ENCODE measurements around the gene MTNR1B.

Gene MTNR1B

DNA sequence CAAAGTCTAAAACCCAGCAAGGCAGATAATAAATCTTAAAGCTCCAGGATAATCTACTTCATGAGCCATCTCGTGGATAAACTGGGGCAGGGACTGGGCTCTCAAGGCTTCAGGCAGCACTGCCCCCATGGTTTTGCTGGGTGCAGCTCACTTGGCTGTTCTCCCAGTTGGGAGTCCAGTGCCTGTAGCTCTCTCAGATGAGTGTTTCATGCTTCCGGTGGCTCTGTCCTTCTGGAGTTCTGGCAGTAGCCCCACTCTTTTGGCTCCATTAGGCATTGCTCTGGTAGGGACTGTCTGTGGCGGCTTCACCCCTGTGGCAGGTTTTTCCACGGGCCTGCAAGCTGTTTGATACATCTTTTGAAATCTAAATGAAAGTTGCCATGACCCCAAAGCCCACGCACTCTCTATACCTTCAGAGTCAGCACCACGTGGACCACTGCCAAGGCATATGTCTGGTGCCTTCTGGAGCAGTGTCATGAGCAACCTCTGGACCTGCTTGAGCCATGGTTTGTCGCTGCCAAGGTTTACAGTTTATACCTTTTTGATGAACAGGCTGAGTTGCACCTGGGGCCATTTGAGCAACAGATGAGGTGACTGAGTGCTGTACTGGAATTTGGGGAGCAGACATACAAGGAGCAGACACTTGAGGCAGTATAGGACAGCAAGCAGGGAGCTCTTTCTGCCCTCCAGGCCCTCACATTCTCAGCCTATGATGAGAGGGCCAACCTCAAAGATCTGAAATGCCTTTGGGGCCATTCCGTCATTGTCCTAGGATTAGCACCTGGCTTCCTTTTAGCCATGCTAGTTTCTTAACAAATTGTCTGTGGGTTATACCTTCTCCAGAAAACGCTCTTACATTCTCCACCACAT lies 48.6 kb downstream of the MTNR1B start:
- no peak overlapping the region for H3K27ac ChIP-seq
- TF ChIP-seq, protein P1, sequence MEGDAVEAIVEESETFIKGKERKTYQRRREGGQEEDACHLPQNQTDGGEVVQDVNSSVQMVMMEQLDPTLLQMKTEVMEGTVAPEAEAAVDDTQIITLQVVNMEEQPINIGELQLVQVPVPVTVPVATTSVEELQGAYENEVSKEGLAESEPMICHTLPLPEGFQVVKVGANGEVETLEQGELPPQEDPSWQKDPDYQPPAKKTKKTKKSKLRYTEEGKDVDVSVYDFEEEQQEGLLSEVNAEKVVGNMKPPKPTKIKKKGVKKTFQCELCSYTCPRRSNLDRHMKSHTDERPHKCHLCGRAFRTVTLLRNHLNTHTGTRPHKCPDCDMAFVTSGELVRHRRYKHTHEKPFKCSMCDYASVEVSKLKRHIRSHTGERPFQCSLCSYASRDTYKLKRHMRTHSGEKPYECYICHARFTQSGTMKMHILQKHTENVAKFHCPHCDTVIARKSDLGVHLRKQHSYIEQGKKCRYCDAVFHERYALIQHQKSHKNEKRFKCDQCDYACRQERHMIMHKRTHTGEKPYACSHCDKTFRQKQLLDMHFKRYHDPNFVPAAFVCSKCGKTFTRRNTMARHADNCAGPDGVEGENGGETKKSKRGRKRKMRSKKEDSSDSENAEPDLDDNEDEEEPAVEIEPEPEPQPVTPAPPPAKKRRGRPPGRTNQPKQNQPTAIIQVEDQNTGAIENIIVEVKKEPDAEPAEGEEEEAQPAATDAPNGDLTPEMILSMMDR (conservative IDR thresholded peaks at IDR 0.05), result peak; percentile 5; the same call in 1 of the 2 replicates
- TF ChIP-seq ZFX (IDR thresholded peaks at IDR 0.05), result no peak

DNA sequence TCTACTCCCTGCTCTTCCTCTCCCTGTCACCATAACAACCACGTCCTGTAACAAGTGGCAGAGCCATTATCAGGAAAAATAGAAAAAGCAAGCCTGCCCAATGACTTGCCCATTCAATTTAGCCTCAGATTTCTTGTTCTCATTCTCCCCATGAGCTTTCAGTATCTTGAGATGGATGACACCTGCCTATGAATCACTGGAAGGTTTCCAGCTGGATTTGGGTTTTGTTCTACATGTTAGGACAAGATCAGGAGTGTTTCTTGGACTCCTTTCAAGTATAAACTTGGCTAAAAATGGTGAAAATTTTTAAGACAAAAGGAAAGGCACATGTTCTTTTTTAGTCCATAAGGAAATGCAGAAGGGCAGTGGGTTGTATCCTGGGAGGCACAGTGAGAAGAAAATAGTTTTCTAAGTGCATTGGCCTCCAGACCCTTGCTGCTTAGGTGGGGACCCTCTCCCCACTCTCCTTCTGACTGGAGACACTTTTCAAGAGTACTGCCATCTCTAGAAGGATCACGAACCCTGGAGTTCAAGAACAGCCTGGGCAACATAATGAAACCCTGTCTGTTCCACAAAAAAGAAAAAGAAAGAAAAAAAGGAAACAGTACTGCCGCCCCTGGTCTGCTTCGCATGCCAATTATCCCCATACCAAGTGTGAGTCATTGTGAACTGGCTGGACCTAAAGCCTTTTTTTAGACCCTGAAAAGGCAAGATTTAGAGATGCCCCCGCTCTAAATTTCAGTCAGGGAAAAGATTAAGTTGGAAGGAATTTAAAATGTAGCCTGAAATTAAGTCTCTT lies 51.0 kb downstream of the MTNR1B start:
- H3K27ac ChIP-seq, result no peak overlapping the region

DNA sequence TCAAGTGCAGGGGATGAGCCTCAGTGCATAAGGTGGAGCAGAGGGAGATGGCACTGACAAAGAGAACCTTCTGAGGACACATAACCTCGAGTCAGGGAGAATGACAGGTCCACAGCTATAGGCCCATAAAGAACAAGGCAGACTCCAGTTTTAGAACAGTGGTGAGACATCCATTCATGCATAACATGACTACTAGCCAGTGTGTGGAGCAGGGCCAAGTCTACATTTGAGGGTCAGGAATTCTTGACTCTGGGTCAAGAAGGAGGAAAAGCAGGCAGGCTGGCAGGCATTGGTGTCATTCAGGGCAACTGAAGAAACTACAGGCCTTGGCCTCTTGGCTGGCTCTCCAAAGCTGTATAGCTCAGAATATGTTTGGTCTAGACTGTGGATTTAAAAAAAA lies 54.9 kb downstream of the MTNR1B start:
- TF ChIP-seq, protein P1 (conservative IDR thresholded peaks at IDR 0.05), result no peak
- no peak for TF ChIP-seq ZFX (IDR thresholded peaks at IDR 0.05)
- no peak overlapping the region for H3K27ac ChIP-seq

More for the DNA sequence above, 51.0 kb downstream of the MTNR1B start:
- TF ChIP-seq, protein P1 (conservative IDR thresholded peaks at IDR 0.05), result no peak
- TF ChIP-seq ZFX (IDR thresholded peaks at IDR 0.05), result no peak

DNA sequence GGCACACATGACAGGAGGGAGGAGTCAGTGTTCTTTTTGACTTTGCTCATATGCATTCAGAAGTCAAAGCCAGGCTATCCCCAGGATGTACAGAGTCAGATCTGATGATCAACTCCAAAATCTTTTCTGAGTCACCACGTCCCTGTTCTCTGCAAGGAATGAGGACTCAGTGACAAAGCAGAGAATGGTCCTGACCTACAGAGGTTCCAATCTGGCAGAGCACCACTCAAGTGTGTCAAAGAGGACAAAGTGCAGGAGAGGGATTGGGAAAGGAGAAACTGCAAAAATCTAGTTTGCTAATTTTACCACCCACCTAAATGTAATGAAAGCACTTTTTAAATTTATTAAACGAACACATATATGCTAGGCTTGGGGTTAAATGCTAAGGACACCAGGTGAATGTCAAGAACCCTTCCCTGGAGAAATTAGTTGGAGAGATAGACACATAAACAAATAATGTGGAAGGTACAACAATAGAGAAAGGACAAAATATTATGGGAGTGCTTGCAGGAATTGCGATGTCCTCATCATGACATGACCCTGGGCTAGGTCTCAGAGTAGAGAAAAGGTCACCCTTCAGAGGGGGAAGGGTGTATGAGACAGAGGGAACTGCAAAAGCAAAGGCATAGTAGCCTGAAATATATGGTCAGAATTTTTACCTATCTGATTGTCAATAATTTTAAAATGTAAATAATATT lies 56.3 kb downstream of the MTNR1B start:
- TF ChIP-seq, protein P1 (conservative IDR thresholded peaks at IDR 0.05), result no peak
- TF ChIP-seq ZFX (IDR thresholded peaks at IDR 0.05), result no peak
- H3K27ac ChIP-seq, result no peak overlapping the region

DNA sequence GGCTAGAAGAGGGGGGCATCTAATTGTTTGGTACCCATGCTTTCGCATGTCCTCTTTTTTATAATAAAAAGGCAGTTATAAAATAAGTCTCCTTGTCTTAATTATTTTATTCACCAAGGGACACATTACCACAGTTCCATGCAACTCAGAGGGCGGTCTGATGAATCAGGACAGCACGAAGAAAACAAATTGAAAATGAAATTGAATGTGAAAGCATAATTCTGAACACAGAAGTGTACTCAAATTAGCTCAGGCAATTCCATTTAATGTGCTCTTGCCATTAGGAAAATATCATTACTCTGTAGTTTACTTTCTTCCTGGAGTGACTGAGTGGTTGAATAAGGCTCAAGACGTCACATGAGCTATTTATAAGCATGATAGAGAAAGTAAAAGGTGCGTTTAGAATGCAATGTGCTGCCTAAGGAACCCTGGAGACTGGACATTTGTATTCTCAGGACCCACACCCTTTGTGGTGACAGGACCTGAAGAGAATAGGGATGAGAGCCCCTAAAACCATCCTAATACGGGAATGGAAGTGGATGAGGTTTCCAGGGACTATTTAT lies 59.6 kb downstream of the MTNR1B start:
- no peak overlapping the region for H3K27ac ChIP-seq
- no peak for TF ChIP-seq ZFX (IDR thresholded peaks at IDR 0.05)
- TF ChIP-seq, protein P1 (conservative IDR thresholded peaks at IDR 0.05), result no peak

DNA sequence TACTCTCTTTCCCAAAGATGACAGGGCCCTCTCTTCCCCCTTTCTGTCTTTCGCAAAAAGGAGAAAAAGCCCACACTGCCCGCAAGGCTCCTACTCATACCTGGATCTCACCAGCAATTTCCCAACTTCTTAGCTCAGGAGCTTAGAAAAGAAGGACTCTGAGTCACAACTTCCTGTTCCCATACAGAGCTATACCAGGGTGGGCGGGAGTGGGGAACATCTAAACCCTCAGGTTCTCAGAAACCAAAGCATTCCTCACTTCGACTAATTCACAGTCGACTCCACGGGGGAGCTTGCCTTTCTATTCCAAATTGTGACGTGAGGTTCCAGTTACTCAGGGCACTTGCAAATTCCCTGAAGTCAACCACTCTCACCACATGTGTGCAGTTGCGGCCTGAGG lies 61.9 kb downstream of the MTNR1B start:
- no peak overlapping the region for H3K27ac ChIP-seq
- no peak for TF ChIP-seq ZFX (IDR thresholded peaks at IDR 0.05)
- TF ChIP-seq, protein P1 (conservative IDR thresholded peaks at IDR 0.05), result no peak

Measured in C4-2B (cell line).